ENCODE results near the gene SPRR2E.
"Not testable (repeated sequence)": the region's sequence is repeated elsewhere in the genome, so short reads cannot be mapped to it uniquely, and the experiment has no call there.

Gene SPRR2E

GRCh38 chr1:153094426-153094825, at the start of gene SPRR2E:
TSS of gene SPRR2E (minus strand) at chr1:153094526. CDS start at chr1:153093751, 775 bp downstream.
- TF ChIP-seq YY1 (IDR thresholded peaks at IDR 0.05; ENCODE audit: insufficient read depth, insufficient read length) (no peak), SUZ12 (IDR thresholded peaks at IDR 0.05; ENCODE audit: extremely low read depth, insufficient read depth, insufficient read length) (no peak), ZNF274 (IDR thresholded peaks at IDR 0.05; ENCODE audit: low read depth, low read length) (no peak)
- Histone ChIP-seq H3K9me3 (ENCODE audit: insufficient read depth, low read length) (no peaks in the 10 kb centered on the region), H3K4me3 (ENCODE audit: insufficient read length, low read depth) (no peak within 1 kb of the TSS), H3K27me3 (ENCODE audit: insufficient read depth, insufficient read length) (no peaks in the 10 kb centered on the region), H3K36me3 (ENCODE audit: insufficient read depth, insufficient read length, low read length) (no peaks in the 10 kb centered on the region), H3K9ac (ENCODE audit: insufficient read length, low read depth) (no peak within 1 kb of the TSS), H3K4me1 (ENCODE audit: insufficient read depth, insufficient read length) (no peaks in the 10 kb centered on the region)
- no peak for DNase-seq (ENCODE audit: low read depth, low spot score)

- no peaks in the 10 kb centered on the region for H3K27me3 ChIP-seq (ENCODE audit: insufficient read depth, insufficient read length)
- H3K9me3 ChIP-seq (ENCODE audit: insufficient read depth, low read length), result no peaks in the 10 kb centered on the region
- H3K4me1 ChIP-seq (ENCODE audit: insufficient read depth, insufficient read length), result no peaks in the 10 kb centered on the region
- TF ChIP-seq ZNF274 (IDR thresholded peaks at IDR 0.05; ENCODE audit: low read depth, low read length) (no peak), SUZ12 (IDR thresholded peaks at IDR 0.05; ENCODE audit: extremely low read depth, insufficient read depth, insufficient read length) (no peak), YY1 (IDR thresholded peaks at IDR 0.05; ENCODE audit: insufficient read depth, insufficient read length) (no peak)
- DNase-seq (ENCODE audit: low read depth, low spot score), result no peak
- no peak overlapping the region for H3K4me3 ChIP-seq (ENCODE audit: insufficient read length, low read depth)
- no peaks in the 10 kb centered on the region for H3K36me3 ChIP-seq (ENCODE audit: insufficient read depth, insufficient read length, low read length)
- H3K9ac ChIP-seq (ENCODE audit: insufficient read length, low read depth), result no peak overlapping the region
These were observed 47.1 kb upstream of the SPRR2E start for GRCh38 chr1:153141377-153141776.

GRCh38 chr1:153140484-153140883, 46.2 kb upstream of the SPRR2E start:
- TF ChIP-seq YY1 (IDR thresholded peaks at IDR 0.05; ENCODE audit: insufficient read depth, insufficient read length) (no peak), SUZ12 (IDR thresholded peaks at IDR 0.05; ENCODE audit: extremely low read depth, insufficient read depth, insufficient read length) (no peak), ZNF274 (IDR thresholded peaks at IDR 0.05; ENCODE audit: low read depth, low read length) (no peak)
- no peaks in the 10 kb centered on the region for H3K9me3 ChIP-seq (ENCODE audit: insufficient read depth, low read length)
- no peaks in the 10 kb centered on the region for H3K36me3 ChIP-seq (ENCODE audit: insufficient read depth, insufficient read length, low read length)
- no peaks in the 10 kb centered on the region for H3K27me3 ChIP-seq (ENCODE audit: insufficient read depth, insufficient read length)
- no peaks in the 10 kb centered on the region for H3K4me1 ChIP-seq (ENCODE audit: insufficient read depth, insufficient read length)
- H3K4me3 ChIP-seq (ENCODE audit: insufficient read length, low read depth), result no peak overlapping the region
- H3K9ac ChIP-seq (ENCODE audit: insufficient read length, low read depth), result no peak overlapping the region
- DNase-seq (ENCODE audit: low read depth, low spot score), result no peak

GRCh38 chr1:153133743-153134142, 39.4 kb upstream of the SPRR2E start:
- Histone ChIP-seq H3K9me3 (ENCODE audit: insufficient read depth, low read length) (peaks cover 24% of the 10 kb centered on the region), H3K36me3 (ENCODE audit: insufficient read depth, insufficient read length, low read length) (no peaks in the 10 kb centered on the region), H3K4me1 (ENCODE audit: insufficient read depth, insufficient read length) (no peaks in the 10 kb centered on the region), H3K9ac (ENCODE audit: insufficient read length, low read depth) (no peak overlapping the region), H3K27me3 (ENCODE audit: insufficient read depth, insufficient read length) (no peaks in the 10 kb centered on the region), H3K4me3 (ENCODE audit: insufficient read length, low read depth) (no peak overlapping the region)
- no peak for DNase-seq (ENCODE audit: low read depth, low spot score)
- TF ChIP-seq ZNF274 (IDR thresholded peaks at IDR 0.05; ENCODE audit: low read depth, low read length), result no peak
- no peak for TF ChIP-seq SUZ12 (IDR thresholded peaks at IDR 0.05; ENCODE audit: extremely low read depth, insufficient read depth, insufficient read length)
- no peak for TF ChIP-seq YY1 (IDR thresholded peaks at IDR 0.05; ENCODE audit: insufficient read depth, insufficient read length)

- Histone ChIP-seq H3K27me3 (ENCODE audit: insufficient read depth, insufficient read length) (no peaks in the 10 kb centered on the region), H3K4me1 (ENCODE audit: insufficient read depth, insufficient read length) (no peaks in the 10 kb centered on the region), H3K9me3 (ENCODE audit: insufficient read depth, low read length) (peaks cover 24% of the 10 kb centered on the region), H3K9ac (ENCODE audit: insufficient read length, low read depth) (no peak overlapping the region), H3K36me3 (ENCODE audit: insufficient read depth, insufficient read length, low read length) (no peaks in the 10 kb centered on the region), H3K4me3 (ENCODE audit: insufficient read length, low read depth) (no peak overlapping the region)
- DNase-seq (ENCODE audit: low read depth, low spot score), result no peak
- TF ChIP-seq SUZ12 (IDR thresholded peaks at IDR 0.05; ENCODE audit: extremely low read depth, insufficient read depth, insufficient read length) (no peak), ZNF274 (IDR thresholded peaks at IDR 0.05; ENCODE audit: low read depth, low read length) (no peak), YY1 (IDR thresholded peaks at IDR 0.05; ENCODE audit: insufficient read depth, insufficient read length) (no peak)
These were observed 38.9 kb upstream of the SPRR2E start for GRCh38 chr1:153133267-153133666.

- not testable (repeated sequence) for H3K36me3 ChIP-seq (ENCODE audit: insufficient read depth, insufficient read length, low read length); DNase-seq (ENCODE audit: low read depth, low spot score); H3K27me3 ChIP-seq (ENCODE audit: insufficient read depth, insufficient read length); H3K9ac ChIP-seq (ENCODE audit: insufficient read length, low read depth); H3K4me3 ChIP-seq (ENCODE audit: insufficient read length, low read depth); H3K4me1 ChIP-seq (ENCODE audit: insufficient read depth, insufficient read length)
- peaks cover 49% of the 10 kb centered on the region for H3K9me3 ChIP-seq (ENCODE audit: insufficient read depth, low read length)
These were observed 34.4 kb upstream of the SPRR2E start for GRCh38 chr1:153128688-153129087.

GRCh38 chr1:153127296-153127695, 33.0 kb upstream of the SPRR2E start:
- H3K9me3 ChIP-seq (ENCODE audit: insufficient read depth, low read length), result peaks cover 48% of the 10 kb centered on the region
- no peak overlapping the region for H3K9ac ChIP-seq (ENCODE audit: insufficient read length, low read depth)
- no peak for DNase-seq (ENCODE audit: low read depth, low spot score)
- H3K36me3 ChIP-seq (ENCODE audit: insufficient read depth, insufficient read length, low read length), result no peaks in the 10 kb centered on the region
- no peaks in the 10 kb centered on the region for H3K4me1 ChIP-seq (ENCODE audit: insufficient read depth, insufficient read length)
- H3K27me3 ChIP-seq (ENCODE audit: insufficient read depth, insufficient read length), result no peaks in the 10 kb centered on the region
- TF ChIP-seq YY1 (IDR thresholded peaks at IDR 0.05; ENCODE audit: insufficient read depth, insufficient read length), result no peak
- no peak for TF ChIP-seq SUZ12 (IDR thresholded peaks at IDR 0.05; ENCODE audit: extremely low read depth, insufficient read depth, insufficient read length)
- TF ChIP-seq ZNF274 (IDR thresholded peaks at IDR 0.05; ENCODE audit: low read depth, low read length), result no peak
- H3K4me3 ChIP-seq (ENCODE audit: insufficient read length, low read depth), result no peak overlapping the region

- H3K36me3 ChIP-seq (ENCODE audit: insufficient read depth, insufficient read length, low read length), result no peaks in the 10 kb centered on the region
- H3K9me3 ChIP-seq (ENCODE audit: insufficient read depth, low read length), result peaks cover 55% of the 10 kb centered on the region
- no peak overlapping the region for H3K4me3 ChIP-seq (ENCODE audit: insufficient read length, low read depth)
- DNase-seq (ENCODE audit: low read depth, low spot score), result no peak
- no peak overlapping the region for H3K9ac ChIP-seq (ENCODE audit: insufficient read length, low read depth)
- no peaks in the 10 kb centered on the region for H3K4me1 ChIP-seq (ENCODE audit: insufficient read depth, insufficient read length)
- H3K27me3 ChIP-seq (ENCODE audit: insufficient read depth, insufficient read length), result no peaks in the 10 kb centered on the region
- no peak for TF ChIP-seq YY1 (IDR thresholded peaks at IDR 0.05; ENCODE audit: insufficient read depth, insufficient read length)
- no peak for TF ChIP-seq SUZ12 (IDR thresholded peaks at IDR 0.05; ENCODE audit: extremely low read depth, insufficient read depth, insufficient read length)
- no peak for TF ChIP-seq ZNF274 (IDR thresholded peaks at IDR 0.05; ENCODE audit: low read depth, low read length)
These were observed 31.2 kb upstream of the SPRR2E start for GRCh38 chr1:153125536-153125935.

- not testable (repeated sequence) for H3K36me3 ChIP-seq (ENCODE audit: insufficient read depth, insufficient read length, low read length); H3K27me3 ChIP-seq (ENCODE audit: insufficient read depth, insufficient read length); H3K9ac ChIP-seq (ENCODE audit: insufficient read length, low read depth); H3K4me1 ChIP-seq (ENCODE audit: insufficient read depth, insufficient read length); H3K4me3 ChIP-seq (ENCODE audit: insufficient read length, low read depth)
- peak; percentile 58 for DNase-seq (ENCODE audit: low read depth, low spot score)
- H3K9me3 ChIP-seq (ENCODE audit: insufficient read depth, low read length), result peaks cover 44% of the 10 kb centered on the region
These were observed 29.5 kb upstream of the SPRR2E start for GRCh38 chr1:153123793-153124192.

Measured in NT2/D1 (cell line).